ENCODE data around the gene ZNF70. TPM values are rescaled to one million over a fixed set of nuclear protein-coding genes. Genes with fewer than 3 reads are reported as not detected.
A peak's percentile ranks its signal among the peaks of the same experiment; 100 is the strongest.

The ZNF70 gene
- 3.8 TPM for polyA plus RNA-seq (2013, experiment 1 of 2)
- polyA plus RNA-seq (2013, experiment 2 of 2), result 3.5 TPM

GRCh38 chr22:23750714-23751440 lies at the start of gene ZNF70:
TSS of gene ZNF70 (minus strand) at chr22:23751112. CDS start at chr22:23745140, 5,972 bp downstream.
- H3K27ac ChIP-seq (ENCODE audit: low read length, poor library complexity, severe bottlenecking), result peak within 1 kb of the TSS; percentile 58
- H3K23ac ChIP-seq (ENCODE audit: low read length in 2 of 2), result no peak within 1 kb of the TSS
- no peaks in the 10 kb centered on the region for H3K9me3 ChIP-seq (ENCODE audit: control insufficient read depth, low read length)
- peak within 1 kb of the TSS; percentile 56 for H2BK120ac ChIP-seq (ENCODE audit: low read depth, low read length)
- H2AFZ ChIP-seq (ENCODE audit: low read depth, low read length), result peak within 1 kb of the TSS; percentile 98
- H2BK12ac ChIP-seq (ENCODE audit: low read length in 2 of 2), result peak within 1 kb of the TSS in 1 of 2 experiments; percentile 87
- H3K4me1 ChIP-seq (ENCODE audit: control insufficient read depth, insufficient read depth, low read depth, low read length), result peaks cover 8% of the 10 kb centered on the region
- peak within 1 kb of the TSS; percentile 81 for H4K91ac ChIP-seq (ENCODE audit: low read length)
- DNase-seq, result peak; percentile 75
- peak within 1 kb of the TSS; percentile 89 to 93 for H3K4me3 ChIP-seq (ENCODE audit: insufficient read depth in 1 of 2, low read depth in 1 of 2, low read length in 2 of 2)
- H2AK5ac ChIP-seq (ENCODE audit: low read length, severe bottlenecking), result no peak within 1 kb of the TSS
- H4K8ac ChIP-seq (ENCODE audit: low read length), result peak within 1 kb of the TSS; percentile 95
- no peaks in the 10 kb centered on the region for H3K27me3 ChIP-seq (ENCODE audit: control insufficient read depth in 1 of 2, insufficient read depth in 1 of 2, low read length in 2 of 2)
- H3K4ac ChIP-seq (ENCODE audit: low read depth in 1 of 2, low read length in 2 of 2), result peak within 1 kb of the TSS; percentile 58 to 98
- peaks cover 22% of the 10 kb centered on the region for H3K79me1 ChIP-seq (replicated peaks; ENCODE audit: low read length, poor library complexity, severe bottlenecking)
- WGBS, result under 1% methylated on average over 51 of the region's 78 CpGs
- peak within 1 kb of the TSS; percentile 91 for H3K9ac ChIP-seq (ENCODE audit: low read length)
- H2BK15ac ChIP-seq (ENCODE audit: low read depth, poor library complexity, severe bottlenecking), result peak within 1 kb of the TSS; percentile 15
- H3K4me2 ChIP-seq (ENCODE audit: low read length, poor library complexity, severe bottlenecking), result peak within 1 kb of the TSS; percentile 95
- peaks cover 0 to under 1% of the 10 kb centered on the region in 2 experiments for H3K36me3 ChIP-seq (ENCODE audit: control insufficient read depth in 1 of 2, insufficient read depth in 2 of 2, low read depth in 1 of 2, low read length in 2 of 2)
- H2BK5ac ChIP-seq (ENCODE audit: low read depth, low read length, poor library complexity, severe bottlenecking), result peak within 1 kb of the TSS; percentile 9
- H3K18ac ChIP-seq (ENCODE audit: low read depth in 1 of 2, low read length in 2 of 2), result peak within 1 kb of the TSS; percentile 65 to 97
- H3K14ac ChIP-seq (ENCODE audit: low read length in 2 of 2), result peak within 1 kb of the TSS in 1 of 2 experiments; percentile 88

- no peak overlapping the region for H3K4me2 ChIP-seq (ENCODE audit: low read length, poor library complexity, severe bottlenecking)
- no peak overlapping the region for H2BK15ac ChIP-seq (ENCODE audit: low read depth, poor library complexity, severe bottlenecking)
- no peak overlapping the region for H2BK5ac ChIP-seq (ENCODE audit: low read depth, low read length, poor library complexity, severe bottlenecking)
- H3K9ac ChIP-seq (ENCODE audit: low read length), result no peak overlapping the region
- no peak overlapping the region for H3K4ac ChIP-seq (ENCODE audit: low read depth in 1 of 2, low read length in 2 of 2)
- H3K79me1 ChIP-seq (replicated peaks; ENCODE audit: low read length, poor library complexity, severe bottlenecking), result peaks cover 38% of the 10 kb centered on the region
- no peaks in the 10 kb centered on the region for H3K27me3 ChIP-seq (ENCODE audit: control insufficient read depth in 1 of 2, insufficient read depth in 1 of 2, low read length in 2 of 2)
- H3K4me3 ChIP-seq (ENCODE audit: insufficient read depth in 1 of 2, low read depth in 1 of 2, low read length in 2 of 2), result no peak overlapping the region
- H2BK12ac ChIP-seq (ENCODE audit: low read length in 2 of 2), result no peak overlapping the region
- peaks cover 72 to 83% of the 10 kb centered on the region in 2 experiments for H3K36me3 ChIP-seq (ENCODE audit: control insufficient read depth in 1 of 2, insufficient read depth in 2 of 2, low read depth in 1 of 2, low read length in 2 of 2)
- H3K14ac ChIP-seq (ENCODE audit: low read length in 2 of 2), result no peak overlapping the region
- H3K9me3 ChIP-seq (ENCODE audit: control insufficient read depth, low read length), result no peaks in the 10 kb centered on the region
- no peak overlapping the region for H4K91ac ChIP-seq (ENCODE audit: low read length)
- H2BK120ac ChIP-seq (ENCODE audit: low read depth, low read length), result no peak overlapping the region
- no peak overlapping the region for H3K27ac ChIP-seq (ENCODE audit: low read length, poor library complexity, severe bottlenecking)
- WGBS, result 69% methylated on average over 5 of the region's 5 CpGs
- no peak overlapping the region for H2AFZ ChIP-seq (ENCODE audit: low read depth, low read length)
- H3K23ac ChIP-seq (ENCODE audit: low read length in 2 of 2), result no peak overlapping the region
- H3K18ac ChIP-seq (ENCODE audit: low read depth in 1 of 2, low read length in 2 of 2), result no peak overlapping the region
- H3K4me1 ChIP-seq (ENCODE audit: control insufficient read depth, insufficient read depth, low read depth, low read length), result peaks cover 4% of the 10 kb centered on the region
- DNase-seq, result no peak
- H4K8ac ChIP-seq (ENCODE audit: low read length), result no peak overlapping the region
- no peak overlapping the region for H2AK5ac ChIP-seq (ENCODE audit: low read length, severe bottlenecking)
These were observed 45.5 kb upstream of the ZNF70 start for GRCh38 chr22:23796461-23796860.

GRCh38 chr22:23793326-23793725 lies 42.4 kb upstream of the ZNF70 start:
- no peak overlapping the region for H4K8ac ChIP-seq (ENCODE audit: low read length)
- H3K4me3 ChIP-seq (ENCODE audit: insufficient read depth in 1 of 2, low read depth in 1 of 2, low read length in 2 of 2), result no peak overlapping the region
- H2BK15ac ChIP-seq (ENCODE audit: low read depth, poor library complexity, severe bottlenecking), result no peak overlapping the region
- H3K79me1 ChIP-seq (replicated peaks; ENCODE audit: low read length, poor library complexity, severe bottlenecking), result peaks cover 23% of the 10 kb centered on the region
- WGBS, result 98% methylated on average over 8 of the region's 8 CpGs
- H3K4me2 ChIP-seq (ENCODE audit: low read length, poor library complexity, severe bottlenecking), result no peak overlapping the region
- H4K91ac ChIP-seq (ENCODE audit: low read length), result no peak overlapping the region
- H2AK5ac ChIP-seq (ENCODE audit: low read length, severe bottlenecking), result no peak overlapping the region
- no peak overlapping the region for H2BK120ac ChIP-seq (ENCODE audit: low read depth, low read length)
- H3K18ac ChIP-seq (ENCODE audit: low read depth in 1 of 2, low read length in 2 of 2), result no peak overlapping the region
- DNase-seq, result no peak
- H3K4ac ChIP-seq (ENCODE audit: low read depth in 1 of 2, low read length in 2 of 2), result no peak overlapping the region
- H3K14ac ChIP-seq (ENCODE audit: low read length in 2 of 2), result no peak overlapping the region
- no peak overlapping the region for H2BK5ac ChIP-seq (ENCODE audit: low read depth, low read length, poor library complexity, severe bottlenecking)
- H3K4me1 ChIP-seq (ENCODE audit: control insufficient read depth, insufficient read depth, low read depth, low read length), result peaks cover 9% of the 10 kb centered on the region
- H3K23ac ChIP-seq (ENCODE audit: low read length in 2 of 2), result no peak overlapping the region
- H3K27ac ChIP-seq (ENCODE audit: low read length, poor library complexity, severe bottlenecking), result no peak overlapping the region
- H2AFZ ChIP-seq (ENCODE audit: low read depth, low read length), result no peak overlapping the region
- H2BK12ac ChIP-seq (ENCODE audit: low read length in 2 of 2), result no peak overlapping the region
- H3K36me3 ChIP-seq (ENCODE audit: control insufficient read depth in 1 of 2, insufficient read depth in 2 of 2, low read depth in 1 of 2, low read length in 2 of 2), result peaks cover 54 to 58% of the 10 kb centered on the region in 2 experiments
- H3K27me3 ChIP-seq (ENCODE audit: control insufficient read depth in 1 of 2, insufficient read depth in 1 of 2, low read length in 2 of 2), result no peaks in the 10 kb centered on the region
- no peak overlapping the region for H3K9ac ChIP-seq (ENCODE audit: low read length)
- H3K9me3 ChIP-seq (ENCODE audit: control insufficient read depth, low read length), result no peaks in the 10 kb centered on the region

- no peak overlapping the region for H2BK15ac ChIP-seq (ENCODE audit: low read depth, poor library complexity, severe bottlenecking)
- H3K4ac ChIP-seq (ENCODE audit: low read depth in 1 of 2, low read length in 2 of 2), result no peak overlapping the region
- no peaks in the 10 kb centered on the region for H3K27me3 ChIP-seq (ENCODE audit: control insufficient read depth in 1 of 2, insufficient read depth in 1 of 2, low read length in 2 of 2)
- H3K79me1 ChIP-seq (replicated peaks; ENCODE audit: low read length, poor library complexity, severe bottlenecking), result peaks cover 19% of the 10 kb centered on the region
- no peak overlapping the region for H4K91ac ChIP-seq (ENCODE audit: low read length)
- H3K27ac ChIP-seq (ENCODE audit: low read length, poor library complexity, severe bottlenecking), result no peak overlapping the region
- 95% methylated on average over 25 of the region's 25 CpGs for WGBS
- no peak for DNase-seq
- peaks cover 48 to 51% of the 10 kb centered on the region in 2 experiments for H3K36me3 ChIP-seq (ENCODE audit: control insufficient read depth in 1 of 2, insufficient read depth in 2 of 2, low read depth in 1 of 2, low read length in 2 of 2)
- H3K4me2 ChIP-seq (ENCODE audit: low read length, poor library complexity, severe bottlenecking), result no peak overlapping the region
- peaks cover 9% of the 10 kb centered on the region for H3K4me1 ChIP-seq (ENCODE audit: control insufficient read depth, insufficient read depth, low read depth, low read length)
- no peak overlapping the region for H3K23ac ChIP-seq (ENCODE audit: low read length in 2 of 2)
- H3K9ac ChIP-seq (ENCODE audit: low read length), result peak overlapping the region; percentile 76
- no peak overlapping the region for H4K8ac ChIP-seq (ENCODE audit: low read length)
- H2BK120ac ChIP-seq (ENCODE audit: low read depth, low read length), result no peak overlapping the region
- H2BK5ac ChIP-seq (ENCODE audit: low read depth, low read length, poor library complexity, severe bottlenecking), result no peak overlapping the region
- H3K4me3 ChIP-seq (ENCODE audit: insufficient read depth in 1 of 2, low read depth in 1 of 2, low read length in 2 of 2), result peak overlapping the region in 1 of 2 experiments; percentile 56
- H3K9me3 ChIP-seq (ENCODE audit: control insufficient read depth, low read length), result no peaks in the 10 kb centered on the region
- H2AFZ ChIP-seq (ENCODE audit: low read depth, low read length), result no peak overlapping the region
- no peak overlapping the region for H3K18ac ChIP-seq (ENCODE audit: low read depth in 1 of 2, low read length in 2 of 2)
- H3K14ac ChIP-seq (ENCODE audit: low read length in 2 of 2), result no peak overlapping the region
- no peak overlapping the region for H2AK5ac ChIP-seq (ENCODE audit: low read length, severe bottlenecking)
- no peak overlapping the region for H2BK12ac ChIP-seq (ENCODE audit: low read length in 2 of 2)
These were observed 41.1 kb upstream of the ZNF70 start for GRCh38 chr22:23791738-23792645.

Data from mesenchymal stem cell (in vitro differentiated cells and primary cell).